Progenitor cell of endocrine pancreas (in vitro differentiated cells): Measurements from ENCODE around the gene ABCF3. TPM values are rescaled to one million over a fixed set of nuclear protein-coding genes. Genes with fewer than 3 reads are reported as not detected.

Experiments
- DNase-seq: peaks from one replicate; pipeline ENCODE4 v3.0.0; 2021; ENCODE audit warnings: low spot score; ENCODE audit not compliant: unreplicated experiment
- H3K27ac Mint-ChIP-seq: 2 replicates; pipeline ENCODE4 v1.8.0; 2021; ENCODE audit warnings: mild to moderate bottlenecking, moderate library complexity, mixed read lengths
- H3K27me3 Mint-ChIP-seq: 2 replicates; pipeline ENCODE4 v1.8.0; 2021; ENCODE audit warnings: mixed read lengths
- H3K36me3 Mint-ChIP-seq: 2 replicates; pipeline ENCODE4 v1.8.0; 2022; ENCODE audit warnings: mixed read lengths; ENCODE audit not compliant: insufficient read depth
- H3K4me1 Mint-ChIP-seq: 2 replicates; pipeline ENCODE4 v1.8.0; 2021; ENCODE audit warnings: low read depth, mixed read lengths
- H3K4me3 Mint-ChIP-seq: 2 replicates; pipeline ENCODE4 v1.8.0; 2021; ENCODE audit warnings: low read depth, mild to moderate bottlenecking, moderate library complexity, mixed read lengths
- H3K9me3 Mint-ChIP-seq: 2 replicates; pipeline ENCODE4 v1.8.0; 2021; ENCODE audit warnings: low read depth, mixed read lengths
- total RNA-seq: library from RNA; stranded (reverse); gene quantifications from 2 replicates; pipeline ENCODE4 v1.2.1, GENCODE V29; 2021
- TF ChIP-seq, protein P1 (sequence below): fragments of 200-600 bp; sonication (generic); IDR thresholded peaks from one replicate; pipeline ENCODE4 v1.5.0; 2021; ENCODE audit warnings: antibody characterized with exemption, mild to moderate bottlenecking; ENCODE audit not compliant: unreplicated experiment

The ABCF3 gene
- total RNA-seq, 1 donor from 2014 or later, result 60.8 TPM

DNA sequence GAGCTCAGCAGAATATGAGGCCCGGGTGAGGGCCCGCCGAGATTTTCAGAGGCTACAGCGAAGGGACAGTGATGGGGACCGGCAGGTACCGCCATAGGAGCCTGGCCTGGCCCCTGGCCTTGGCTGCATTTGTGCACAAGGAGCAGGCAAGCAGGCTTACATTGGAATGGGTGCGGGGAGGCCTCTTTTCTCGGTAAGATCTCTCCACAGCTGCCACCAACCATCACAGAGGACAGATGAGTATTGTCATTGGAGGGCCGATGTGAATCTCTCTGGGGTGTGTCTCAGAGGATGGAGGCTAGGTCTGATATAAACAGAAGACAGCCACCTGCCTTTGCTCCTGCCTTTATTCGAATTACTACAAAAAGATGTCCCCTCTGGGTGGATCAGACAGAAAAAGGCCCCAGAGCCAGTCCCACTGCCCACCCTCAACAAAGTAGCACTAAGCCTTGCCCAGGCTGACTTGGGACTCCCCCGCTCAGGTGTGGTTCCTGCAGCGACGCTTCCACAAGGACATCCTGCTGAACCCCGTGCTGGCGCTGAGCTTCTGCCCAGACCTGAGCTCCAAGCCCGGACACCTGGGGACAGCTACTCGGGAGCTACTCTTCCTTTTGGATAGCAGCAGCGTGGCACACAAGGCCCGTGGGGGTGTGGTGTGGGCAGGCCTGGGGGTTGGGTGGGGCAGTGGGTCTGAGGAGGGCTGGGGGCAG, 48.8 kb downstream of the ABCF3 start:
- Mint-ChIP-seq H3K4me3 (no peak overlapping the region), H3K9me3 (no peaks in the 10 kb centered on the region), H3K36me3 (peaks cover 3% of the 10 kb centered on the region), H3K4me1 (peaks cover 8% of the 10 kb centered on the region), H3K27me3 (peaks cover 30% of the 10 kb centered on the region), H3K27ac (no peak overlapping the region)
- TF ChIP-seq, protein P1, sequence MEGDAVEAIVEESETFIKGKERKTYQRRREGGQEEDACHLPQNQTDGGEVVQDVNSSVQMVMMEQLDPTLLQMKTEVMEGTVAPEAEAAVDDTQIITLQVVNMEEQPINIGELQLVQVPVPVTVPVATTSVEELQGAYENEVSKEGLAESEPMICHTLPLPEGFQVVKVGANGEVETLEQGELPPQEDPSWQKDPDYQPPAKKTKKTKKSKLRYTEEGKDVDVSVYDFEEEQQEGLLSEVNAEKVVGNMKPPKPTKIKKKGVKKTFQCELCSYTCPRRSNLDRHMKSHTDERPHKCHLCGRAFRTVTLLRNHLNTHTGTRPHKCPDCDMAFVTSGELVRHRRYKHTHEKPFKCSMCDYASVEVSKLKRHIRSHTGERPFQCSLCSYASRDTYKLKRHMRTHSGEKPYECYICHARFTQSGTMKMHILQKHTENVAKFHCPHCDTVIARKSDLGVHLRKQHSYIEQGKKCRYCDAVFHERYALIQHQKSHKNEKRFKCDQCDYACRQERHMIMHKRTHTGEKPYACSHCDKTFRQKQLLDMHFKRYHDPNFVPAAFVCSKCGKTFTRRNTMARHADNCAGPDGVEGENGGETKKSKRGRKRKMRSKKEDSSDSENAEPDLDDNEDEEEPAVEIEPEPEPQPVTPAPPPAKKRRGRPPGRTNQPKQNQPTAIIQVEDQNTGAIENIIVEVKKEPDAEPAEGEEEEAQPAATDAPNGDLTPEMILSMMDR, result no peak
- DNase-seq, result no peak

DNA sequence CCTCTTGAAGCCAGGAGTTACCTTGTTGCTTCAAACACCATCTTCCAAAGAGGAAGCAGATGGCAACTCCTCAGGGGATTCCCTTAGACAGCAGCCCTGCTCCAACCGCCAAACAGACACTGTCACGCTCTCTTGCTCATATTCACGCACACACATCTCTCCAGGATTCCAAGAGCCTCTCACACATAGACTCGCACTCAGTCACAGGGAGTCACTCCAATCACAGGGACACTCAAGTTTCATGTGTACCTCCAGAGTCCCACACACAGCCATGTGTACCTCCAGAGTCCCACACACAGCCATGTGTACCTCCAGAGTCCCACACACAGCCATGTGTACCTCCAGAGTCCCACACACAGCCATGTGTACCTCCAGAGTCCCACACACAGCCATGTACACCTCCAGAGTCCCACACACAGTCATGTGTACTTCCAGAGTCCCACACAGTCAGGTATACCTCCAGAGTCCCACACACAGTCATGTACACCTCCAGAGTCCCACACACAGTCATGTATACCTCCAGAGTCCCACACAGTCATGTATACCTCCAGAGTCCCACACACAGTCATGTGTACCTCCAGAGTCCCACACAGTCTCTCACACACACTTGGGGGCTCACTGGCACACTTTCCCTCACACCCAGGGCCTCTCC, 49.5 kb downstream of the ABCF3 start:
- Mint-ChIP-seq H3K36me3 (peaks cover 3% of the 10 kb centered on the region), H3K27ac (no peak overlapping the region), H3K9me3 (no peaks in the 10 kb centered on the region), H3K4me3 (no peak overlapping the region), H3K4me1 (peaks cover 8% of the 10 kb centered on the region), H3K27me3 (peaks cover 30% of the 10 kb centered on the region)
- no peak for DNase-seq
- TF ChIP-seq, protein P1, result no peak

DNA sequence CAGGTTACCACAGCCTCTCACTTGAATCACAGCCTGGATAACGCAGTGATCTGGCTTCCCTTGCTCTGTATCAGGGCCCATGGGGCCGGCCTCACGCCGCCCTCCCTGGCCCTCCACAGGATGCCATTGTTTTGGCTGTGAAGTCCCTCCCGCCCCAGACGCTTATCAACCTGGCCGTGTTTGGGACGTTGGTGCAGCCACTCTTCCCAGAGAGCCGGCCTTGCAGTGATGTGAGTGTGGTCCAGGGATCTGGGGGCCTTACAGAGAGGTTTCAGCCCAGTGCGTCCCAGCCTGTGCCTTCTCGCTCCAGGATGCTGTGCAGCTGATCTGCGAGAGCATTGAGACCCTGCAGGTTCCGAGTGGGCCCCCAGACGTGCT, 50.0 kb downstream of the ABCF3 start:
- Mint-ChIP-seq H3K27me3 (peaks cover 27% of the 10 kb centered on the region), H3K36me3 (peaks cover 3% of the 10 kb centered on the region), H3K4me1 (peaks cover 6% of the 10 kb centered on the region), H3K9me3 (no peaks in the 10 kb centered on the region), H3K4me3 (no peak overlapping the region), H3K27ac (no peak overlapping the region)
- no peak for DNase-seq
- TF ChIP-seq, protein P1, result no peak

DNA sequence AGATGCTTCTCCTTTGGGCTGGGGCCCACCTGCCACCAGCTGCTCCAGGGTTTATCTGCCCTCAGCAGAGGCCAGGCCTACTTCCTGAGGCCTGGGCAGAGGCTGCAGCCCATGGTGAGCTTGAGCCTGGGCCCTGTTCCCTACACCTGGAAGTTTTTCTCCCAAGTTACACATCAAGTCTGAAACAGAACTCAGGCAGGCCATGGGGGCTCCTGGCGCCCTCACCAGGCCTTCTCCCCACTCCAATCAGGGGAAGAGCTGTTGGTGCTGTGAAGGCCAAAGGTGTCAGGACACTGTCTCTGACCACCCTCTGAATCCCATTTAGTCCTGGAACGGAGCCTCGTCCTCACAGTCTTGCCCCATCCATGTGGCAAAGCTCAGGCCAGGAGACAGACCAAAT, 50.6 kb downstream of the ABCF3 start:
- TF ChIP-seq, protein P1, result no peak
- no peak for DNase-seq

DNA sequence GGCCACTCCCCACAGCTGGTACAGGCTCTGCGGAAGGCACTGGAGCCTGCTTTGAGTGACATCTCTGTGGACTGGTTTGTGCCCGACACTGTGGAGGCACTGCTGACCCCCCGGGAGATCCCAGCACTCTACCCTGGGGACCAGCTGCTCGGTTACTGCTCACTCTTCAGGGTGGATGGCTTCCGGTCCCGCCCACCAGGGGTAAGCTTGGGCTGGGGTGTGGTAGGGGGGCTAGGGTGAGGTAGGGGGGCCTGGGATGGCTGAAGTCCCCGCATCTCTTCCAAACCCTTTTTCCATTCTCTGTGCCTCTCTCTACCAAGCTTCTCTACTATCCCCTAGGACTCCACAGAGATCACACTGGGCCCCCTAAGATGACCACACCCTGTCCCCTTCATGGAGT, 51.2 kb downstream of the ABCF3 start:
- H3K27me3 Mint-ChIP-seq, result peaks cover 15% of the 10 kb centered on the region
- TF ChIP-seq, protein P1, result no peak
- DNase-seq, result no peak
- no peaks in the 10 kb centered on the region for H3K9me3 Mint-ChIP-seq
- H3K4me3 Mint-ChIP-seq, result no peak overlapping the region
- no peaks in the 10 kb centered on the region for H3K4me1 Mint-ChIP-seq
- H3K27ac Mint-ChIP-seq, result no peak overlapping the region
- H3K36me3 Mint-ChIP-seq, result peaks cover under 1% of the 10 kb centered on the region

More for the DNA sequence above, 50.6 kb downstream of the ABCF3 start:
- Mint-ChIP-seq H3K4me1 (peaks cover under 1% of the 10 kb centered on the region), H3K36me3 (peaks cover 1% of the 10 kb centered on the region), H3K9me3 (no peaks in the 10 kb centered on the region), H3K27ac (no peak overlapping the region), H3K4me3 (no peak overlapping the region), H3K27me3 (peaks cover 21% of the 10 kb centered on the region)
